Trophoblast cell (in vitro differentiated cells and primary cell): Measurements from ENCODE around the gene TCEAL1. TPM values are rescaled to one million over a fixed set of nuclear protein-coding genes. Genes with fewer than 3 reads are reported as not detected.

ENCODE experiments used
- DNase-seq, 2 donors: peaks; one replicate each; pipeline ENCODE4 v3.0.0-alpha.2; 2016
- H2AFZ ChIP-seq: 2 replicates; pipeline ENCODE4 v1.6.1; 2013; ENCODE audit warnings: low read length, moderate library complexity, mild to moderate bottlenecking; ENCODE audit not compliant: insufficient read depth, poor library complexity
- H2AK5ac ChIP-seq: 2 replicates; pipeline ENCODE4 v1.6.1; 2013; ENCODE audit warnings: mild to moderate bottlenecking, low read length
- H2BK120ac ChIP-seq: 2 replicates; pipeline ENCODE4 v1.6.1; 2013; ENCODE audit warnings: low read length, mild to moderate bottlenecking, moderate library complexity; ENCODE audit not compliant: insufficient read depth, poor library complexity
- H2BK12ac ChIP-seq: 2 replicates; pipeline ENCODE4 v1.6.1; 2013; ENCODE audit warnings: mild to moderate bottlenecking, low read length, moderate library complexity
- H2BK5ac ChIP-seq: 2 replicates; pipeline ENCODE4 v1.6.1; 2013; ENCODE audit warnings: low read length, low read depth, moderate library complexity, mild to moderate bottlenecking; ENCODE audit not compliant: poor library complexity
- H3K14ac ChIP-seq: 2 replicates; pipeline ENCODE4 v1.6.1; 2013; ENCODE audit warnings: mild to moderate bottlenecking, low read length
- H3K18ac ChIP-seq: 2 replicates; pipeline ENCODE4 v1.6.1; 2013; ENCODE audit warnings: mild to moderate bottlenecking, low read length
- H3K23ac ChIP-seq: 2 replicates; pipeline ENCODE4 v1.6.1; 2013; ENCODE audit warnings: low read length
- H3K27ac ChIP-seq: 2 replicates; pipeline ENCODE4 v1.5.1; 2013; ENCODE audit warnings: low read depth, mild to moderate bottlenecking, inconsistent platforms, low read length, moderate library complexity
- H3K27me3 ChIP-seq: 2 replicates; pipeline ENCODE4 v1.6.1; 2013; ENCODE audit warnings: inconsistent platforms, mild to moderate bottlenecking, low read length, moderate library complexity; ENCODE audit not compliant: insufficient read depth
- H3K36me3 ChIP-seq, 2 experiments: 1 replicate in 1 of 2; 2 replicates in 1 of 2; pipeline ENCODE4 v1.6.1; 2013; ENCODE audit warnings: low read length in 2 of 2, mild to moderate bottlenecking in 2 of 2, moderate library complexity in 1 of 2; ENCODE audit not compliant: insufficient read depth in 2 of 2, control insufficient read depth in 1 of 2
- H3K4ac ChIP-seq: 2 replicates; pipeline ENCODE4 v1.6.1; 2013; ENCODE audit warnings: low read depth, mild to moderate bottlenecking, low read length, moderate library complexity
- H3K4me1 ChIP-seq, 2 experiments: 1 replicate in 1 of 2; 2 replicates in 1 of 2; pipeline ENCODE4 v1.6.1; 2013; ENCODE audit warnings: low read length in 2 of 2, mild to moderate bottlenecking in 2 of 2, moderate library complexity in 1 of 2; ENCODE audit not compliant: insufficient read depth in 2 of 2, control insufficient read depth in 1 of 2
- H3K4me2 ChIP-seq: 2 replicates; pipeline ENCODE4 v1.6.1; 2013; ENCODE audit warnings: inconsistent platforms, mild to moderate bottlenecking, low read length, moderate library complexity
- H3K4me3 ChIP-seq: 2 replicates; pipeline ENCODE4 v1.5.1; 2013; ENCODE audit warnings: mild to moderate bottlenecking, low read depth, low read length, inconsistent platforms
- H3K79me1 ChIP-seq: one replicate; pipeline ENCODE4 v1.6.1; 2013; ENCODE audit warnings: low read length
- H3K79me2 ChIP-seq: 2 replicates; pipeline ENCODE4 v1.6.1; 2013; ENCODE audit warnings: low read length, mild to moderate bottlenecking; ENCODE audit not compliant: control insufficient read depth, insufficient read depth, poor library complexity
- H3K9ac ChIP-seq: 2 replicates; pipeline ENCODE4 v1.6.1; 2013; ENCODE audit warnings: mild to moderate bottlenecking, low read length
- H3K9me3 ChIP-seq: 2 replicates; pipeline ENCODE4 v1.6.1; 2013; ENCODE audit warnings: low read depth, mild to moderate bottlenecking, control low read depth, inconsistent platforms, low read length; ENCODE audit not compliant: insufficient read depth
- H4K12ac ChIP-seq: 2 replicates; pipeline ENCODE4 v1.6.1; 2013; ENCODE audit warnings: low read depth, mild to moderate bottlenecking, low read length, moderate library complexity
- H4K8ac ChIP-seq: 2 replicates; pipeline ENCODE4 v1.6.1; 2013; ENCODE audit warnings: low read depth, mild to moderate bottlenecking, low read length, moderate library complexity
- H4K91ac ChIP-seq: one replicate; pipeline ENCODE4 v1.6.1; 2013; ENCODE audit warnings: low read depth, mild to moderate bottlenecking, low read length, moderate library complexity
- WGBS: extraction: QIAGEN DNeasy Blood & Tissue Kit; methylation state at CpG from one replicate; pipeline ENCODE4 v1.1.7; 2013; ENCODE audit warnings: missing lambda C conversion rate; ENCODE audit not compliant: insufficient read length, insufficient coverage; ENCODE audit errors: extremely low coverage; 5-methylcytosine and 5-hydroxymethylcytosine counted together
- polyA plus RNA-seq: library from polyadenylated mRNA; stranded (reverse); fragments of 200-250 nt; gene quantifications from 2 replicates; pipeline ENCODE4 v1.2.3, GENCODE V29; 2013

TCEAL1 gene, protein sequence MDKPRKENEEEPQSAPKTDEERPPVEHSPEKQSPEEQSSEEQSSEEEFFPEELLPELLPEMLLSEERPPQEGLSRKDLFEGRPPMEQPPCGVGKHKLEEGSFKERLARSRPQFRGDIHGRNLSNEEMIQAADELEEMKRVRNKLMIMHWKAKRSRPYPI
- 13.1 and 14.0 TPM in 2 replicates for polyA plus RNA-seq

- peaks cover 18% of the 10 kb centered on the region for H3K79me1 ChIP-seq
- peak within 1 kb of the TSS; percentile 93 for H4K91ac ChIP-seq
- peak within 1 kb of the TSS; percentile 93 for H3K27ac ChIP-seq
- no peak within 1 kb of the TSS for H2AK5ac ChIP-seq
- peak within 1 kb of the TSS; percentile 81 for H2AFZ ChIP-seq
- no peak within 1 kb of the TSS for H3K23ac ChIP-seq
- H3K4me3 ChIP-seq, result peak within 1 kb of the TSS; percentile 92
- H3K9me3 ChIP-seq, result no peaks in the 10 kb centered on the region
- DNase-seq, result peak; percentile 27 to 45
- peak within 1 kb of the TSS; percentile 89 for H2BK5ac ChIP-seq
- H4K8ac ChIP-seq, result peak within 1 kb of the TSS; percentile 97
- H2BK120ac ChIP-seq, result peak within 1 kb of the TSS; percentile 77
- WGBS, result no CpG with 5 or more reads among the region's 32 CpGs
- peak within 1 kb of the TSS; percentile 95 for H3K14ac ChIP-seq
- no peaks in the 10 kb centered on the region for H3K79me2 ChIP-seq
- peak within 1 kb of the TSS; percentile 95 for H3K9ac ChIP-seq
- H2BK12ac ChIP-seq, result no peak within 1 kb of the TSS
- H3K36me3 ChIP-seq, result no peaks in the 10 kb centered on the region
- H3K4ac ChIP-seq, result peak within 1 kb of the TSS; percentile 86
- peak within 1 kb of the TSS; percentile 87 for H3K4me2 ChIP-seq
- H3K4me1 ChIP-seq, result peaks cover 10 to 12% of the 10 kb centered on the region in 2 experiments
- H3K27me3 ChIP-seq, result no peaks in the 10 kb centered on the region
- peak within 1 kb of the TSS; percentile 99 for H3K18ac ChIP-seq
- peak within 1 kb of the TSS; percentile 4 for H4K12ac ChIP-seq
Observed at GRCh38 chrX:103628386-103629317, at the start of gene TCEAL1. TSS of gene TCEAL1 (plus strand) at chrX:103628975. CDS start at chrX:103629917, 942 bp downstream.

DNA sequence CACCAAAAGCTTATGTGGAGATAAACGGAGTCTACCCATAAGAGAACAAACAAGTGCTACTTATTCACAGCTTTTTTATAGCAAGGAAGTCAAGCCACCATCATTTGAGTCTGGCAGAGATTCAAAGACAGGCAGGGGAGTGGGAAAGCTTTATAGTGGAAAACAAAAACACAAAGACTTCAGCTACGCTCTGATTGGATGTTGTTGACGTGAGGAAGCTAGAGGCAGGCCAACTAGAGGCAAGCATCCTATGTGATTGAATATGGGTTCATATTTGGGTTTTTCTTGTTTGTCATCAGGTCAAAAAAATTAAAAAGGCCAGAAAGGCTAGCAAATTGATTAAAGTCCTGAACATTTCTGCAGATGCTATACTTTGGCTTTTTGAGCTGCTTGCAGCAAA is 44.2 kb upstream of the TCEAL1 start:
- no peak for DNase-seq
- Histone ChIP-seq H3K18ac (no peak overlapping the region), H2AK5ac (no peak overlapping the region), H2BK120ac (no peak overlapping the region), H3K79me1 (no peaks in the 10 kb centered on the region), H4K12ac (no peak overlapping the region), H3K23ac (no peak overlapping the region), H3K27ac (no peak overlapping the region), H4K8ac (no peak overlapping the region), H2AFZ (no peak overlapping the region), H3K27me3 (no peaks in the 10 kb centered on the region), H2BK5ac (no peak overlapping the region), H3K4me2 (no peak overlapping the region), H3K9ac (no peak overlapping the region), H3K36me3 (peaks cover 2 to 3% of the 10 kb centered on the region in 2 experiments), H3K79me2 (peaks cover 5% of the 10 kb centered on the region), H3K4me1 (no peaks in the 10 kb centered on the region), H3K9me3 (no peaks in the 10 kb centered on the region), H3K4me3 (no peak overlapping the region), H2BK12ac (no peak overlapping the region), H3K14ac (no peak overlapping the region), H4K91ac (no peak overlapping the region), H3K4ac (no peak overlapping the region)
- WGBS, result no CpG with 5 or more reads among the region's 3 CpGs

- Histone ChIP-seq H3K79me1 (no peaks in the 10 kb centered on the region), H3K9me3 (no peaks in the 10 kb centered on the region), H3K14ac (no peak within 1 kb of the TSS), H2AK5ac (no peak within 1 kb of the TSS), H3K18ac (peak within 1 kb of the TSS; percentile 65), H3K9ac (peak within 1 kb of the TSS; percentile 91), H4K8ac (peak within 1 kb of the TSS; percentile 79), H3K4me1 (no peaks in the 10 kb centered on the region), H2BK120ac (peak within 1 kb of the TSS; percentile 34), H3K4ac (peak within 1 kb of the TSS; percentile 49), H4K12ac (peak within 1 kb of the TSS; percentile 12), H3K4me3 (peak within 1 kb of the TSS; percentile 98), H3K79me2 (peaks cover 5% of the 10 kb centered on the region), H3K23ac (no peak within 1 kb of the TSS), H2BK5ac (peak within 1 kb of the TSS; percentile 51), H2AFZ (peak within 1 kb of the TSS; percentile 76), H3K4me2 (peak within 1 kb of the TSS; percentile 75), H3K27me3 (no peaks in the 10 kb centered on the region), H4K91ac (peak within 1 kb of the TSS; percentile 31), H3K36me3 (peaks cover 2 to 3% of the 10 kb centered on the region in 2 experiments), H3K27ac (no peak within 1 kb of the TSS), H2BK12ac (no peak within 1 kb of the TSS)
- WGBS, result no CpG with 5 or more reads among the region's 56 CpGs
- peak; percentile 7 to 40 for DNase-seq
Observed at GRCh38 chrX:103585411-103586313, 43.1 kb upstream of the TCEAL1 start, which contains the start of gene TCEAL4. TSS of gene TCEAL4 (plus strand) at chrX:103585515. CDS start at chrX:103586676, 1,161 bp downstream.

GRCh38 chrX:103586314-103586646 is 42.5 kb upstream of the TCEAL1 start:
- no peak for DNase-seq
- Histone ChIP-seq H3K27ac (no peak overlapping the region), H2AK5ac (no peak overlapping the region), H3K4me2 (peak overlapping the region; percentile 75), H3K9ac (peak overlapping the region; percentile 79), H3K9me3 (no peaks in the 10 kb centered on the region), H3K23ac (no peak overlapping the region), H3K79me1 (no peaks in the 10 kb centered on the region), H3K18ac (no peak overlapping the region), H3K14ac (no peak overlapping the region), H3K4ac (no peak overlapping the region), H2BK120ac (no peak overlapping the region), H3K79me2 (peaks cover 5% of the 10 kb centered on the region), H3K27me3 (no peaks in the 10 kb centered on the region), H2BK12ac (no peak overlapping the region), H2AFZ (no peak overlapping the region), H3K4me1 (no peaks in the 10 kb centered on the region), H4K91ac (peak overlapping the region; percentile 31), H3K36me3 (peaks cover 2 to 3% of the 10 kb centered on the region in 2 experiments), H3K4me3 (peak overlapping the region; percentile 98), H2BK5ac (no peak overlapping the region), H4K8ac (peak overlapping the region; percentile 79), H4K12ac (peak overlapping the region; percentile 12)
- no CpG with 5 or more reads among the region's 5 CpGs for WGBS
